Stimulated activated CD8-positive, alpha-beta memory T cell treated with anti-CD3 and anti-CD28 coated beads, Interleukin-7, amount 100 ng/mL, for 24 hours (primary cell): Measurements from ENCODE around the gene ELOA2.
"Not testable (repeated sequence)": the region's sequence is repeated elsewhere in the genome, so short reads cannot be mapped to it uniquely, and the experiment has no call there.

Experiments
- DNase-seq: peaks from one replicate; pipeline ENCODE4 v3.0.0-alpha.2; 2020; ENCODE audit warnings: low read depth

Gene ELOA2

DNA sequence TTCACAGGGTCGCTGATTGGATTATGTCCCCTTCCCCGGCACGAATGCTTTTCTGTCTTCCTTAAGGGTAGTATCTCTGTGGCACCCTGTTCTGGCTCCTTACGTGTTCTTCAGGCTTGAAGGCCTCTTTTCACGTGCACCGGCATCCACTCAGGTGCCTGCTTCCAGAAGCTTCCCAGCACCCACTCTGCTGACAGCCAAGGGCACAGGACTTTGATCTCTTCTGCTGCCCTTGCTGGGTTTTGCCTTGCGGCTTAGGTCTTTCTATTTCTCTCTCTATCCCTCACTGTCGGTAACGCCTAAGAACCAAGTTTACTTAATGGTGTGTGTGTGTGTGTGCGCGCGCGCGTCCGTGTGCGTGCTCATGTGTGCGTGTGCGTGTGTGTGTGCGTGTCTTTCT is 14.7 kb downstream of the ELOA2 start:
- DNase-seq = not testable (repeated sequence)

DNA sequence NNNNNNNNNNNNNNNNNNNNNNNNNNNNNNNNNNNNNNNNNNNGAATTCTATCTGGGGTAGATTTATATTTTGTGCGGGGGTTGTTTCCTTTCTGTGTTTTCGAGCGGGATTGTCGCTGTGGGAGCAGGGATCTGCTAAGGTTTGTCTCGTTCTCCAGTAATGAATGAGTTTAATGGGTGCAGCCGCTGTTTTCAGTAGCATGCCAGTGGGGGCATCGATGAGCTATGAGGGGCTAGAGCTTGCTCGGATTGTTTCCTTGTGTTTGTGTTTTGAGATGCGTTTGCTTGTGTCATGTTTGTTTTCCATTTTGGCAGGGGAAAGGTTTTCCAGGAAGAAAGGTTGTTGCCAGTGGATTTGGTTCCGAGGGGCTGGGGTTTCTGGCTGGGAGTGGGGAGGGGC is 15.6 kb downstream of the ELOA2 start:
- DNase-seq = not testable (repeated sequence)
